A549 (cell line): ENCODE measurements around the gene LCP1. TPM values are rescaled to one million over a fixed set of nuclear protein-coding genes. Genes with fewer than 3 reads are reported as not detected.

Experiments used
- ATAC-seq, 2 experiments: fragments of 200-7000 bp in 1 of 2; fragments of >200 bp in 1 of 2; cut with Nextera tagmentation in 1 of 2; cut with Tn5 transposase in 1 of 2; 3 replicates each; pipeline versions ENCODE4 v1.8.0 to v1.9.1; 2018 to 2020; ENCODE audit warnings: mild to moderate bottlenecking in 1 of 2, moderate library complexity in 1 of 2
- CTCF ChIA-PET: fragments of 300-600 bp; sonication (Branson Sonifier 250); formaldehyde crosslinking; extraction: SDS; loops from one replicate; lab custom pipeline; 2021; ENCODE audit warnings: antibody characterized with exemption, inconsistent platforms; lab: Yijun Ruan, JAX
- POLR2A ChIA-PET: fragments of 350-600 bp; formaldehyde crosslinking; extraction: SDS; loops from one replicate; lab custom pipeline; 2021; ENCODE audit warnings: antibody characterized with exemption, inconsistent platforms; lab: Yijun Ruan, JAX
- DNase-seq, 2 experiments: peaks; one replicate each; pipeline versions ENCODE4 v3.0.0 to v3.0.0-alpha.2; 2011 to 2016; ENCODE audit warnings: low read depth in 1 of 2, low spot score in 1 of 2
- FAIRE-seq: peaks from 2 replicates; lab custom pipeline; 2011; peaks lifted over from hg19 to GRCh38; lab: Jason Lieb, UNC
- H3K27ac ChIP-seq, 2 experiments: fragments of >200 bp; sonication (Bioruptor Twin); formaldehyde crosslinking; 3 replicates each; pipeline ENCODE4 v1.5.1; 2016 to 2017
- H3K4me1 ChIP-seq: fragments of >200 bp; sonication (Bioruptor Twin); formaldehyde crosslinking; 3 replicates; pipeline ENCODE4 v1.6.1; 2016
- H3K4me2 ChIP-seq: fragments of >200 bp; sonication (Bioruptor Twin); formaldehyde crosslinking; 3 replicates; pipeline ENCODE4 v1.6.1; 2016
- H3K4me3 ChIP-seq: fragments of >200 bp; sonication (Bioruptor Twin); formaldehyde crosslinking; 3 replicates; pipeline ENCODE4 v1.5.1; 2016
- H3K9me3 ChIP-seq: fragments of >200 bp; sonication (Bioruptor Twin); formaldehyde crosslinking; 3 replicates; pipeline ENCODE4 v1.6.1; 2016
- BHLHE40 ChIP-seq: IDR thresholded peaks from 2 replicates; pipeline ENCODE4 v1.6.1; 2012; ENCODE audit warnings: low read depth, low read length, inconsistent platforms
- CEBPB ChIP-seq, 2 experiments: fragments of >200 bp in 1 of 2; sonication (Bioruptor Twin) in 1 of 2; formaldehyde crosslinking in 1 of 2; IDR thresholded peaks; 2 replicates each; pipeline ENCODE4 v1.6.1; 2012 to 2016
- CHD2 ChIP-seq: fragments of 150-350 bp; IDR thresholded peaks from 2 replicates; pipeline ENCODE4 v1.6.1; 2014; ENCODE audit warnings: low read length; ENCODE audit not compliant: partially characterized antibody
- EHF ChIP-seq: fragments of 250-450 bp; sonication (Bioruptor Pico); IDR thresholded peaks from 2 replicates; pipeline ENCODE4 v1.5.0; 2020; ENCODE audit warnings: mild to moderate bottlenecking
- EHMT2 ChIP-seq: fragments of 200-600 bp; sonication (generic); IDR thresholded peaks from 2 replicates; pipeline ENCODE4 v1.6.1; 2016; ENCODE audit warnings: antibody characterized with exemption, low read depth, mild to moderate bottlenecking, moderate library complexity
- FOSL2 ChIP-seq, 2 experiments: fragments of 450-650 bp in 1 of 2; fragments of >200 bp in 1 of 2; sonication (Bioruptor Twin) in 1 of 2; formaldehyde crosslinking; IDR thresholded peaks; 2 replicates each; pipeline versions ENCODE4 v1.5.0 to v1.6.1; 2016 to 2020; ENCODE audit warnings: mild to moderate bottlenecking in 1 of 2, moderate library complexity in 1 of 2
- HOXA7 ChIP-seq: fragments of 250-450 bp; sonication (Bioruptor Pico); IDR thresholded peaks from 2 replicates; pipeline ENCODE4 v1.5.0; 2020; ENCODE audit warnings: mild to moderate bottlenecking, moderate library complexity
- HOXB5 ChIP-seq: fragments of 250-450 bp; sonication (Bioruptor Pico); IDR thresholded peaks from 2 replicates; pipeline ENCODE4 v1.5.0; 2020; ENCODE audit warnings: mild to moderate bottlenecking, moderate library complexity
- KDM5A ChIP-seq: fragments of 200-600 bp; sonication (generic); IDR thresholded peaks from 2 replicates; pipeline ENCODE4 v1.6.1; 2016; ENCODE audit warnings: antibody characterized with exemption, mild to moderate bottlenecking
- MAFK ChIP-seq: fragments of 450-650 bp; IDR thresholded peaks from 2 replicates; pipeline ENCODE4 v1.6.1; 2014; ENCODE audit not compliant: partially characterized antibody
- MAZ ChIP-seq: fragments of 150-350 bp; IDR thresholded peaks from 2 replicates; pipeline ENCODE4 v1.6.1; 2014; ENCODE audit warnings: antibody characterized with exemption, low read depth, low read length, borderline replicate concordance
- NPAS2 ChIP-seq: fragments of 250-450 bp; sonication (Bioruptor Pico); IDR thresholded peaks from 2 replicates; pipeline ENCODE4 v1.8.0; 2022; ENCODE audit warnings: mild to moderate bottlenecking, moderate library complexity, borderline replicate concordance
- PHF8 ChIP-seq: fragments of 200-600 bp; sonication (generic); IDR thresholded peaks from 2 replicates; pipeline ENCODE4 v1.6.1; 2016; ENCODE audit warnings: low read depth, mild to moderate bottlenecking, antibody characterized with exemption, moderate library complexity, borderline replicate concordance
- POLR2A ChIP-seq: IDR thresholded peaks from 2 replicates; pipeline ENCODE4 v1.6.1; 2012; ENCODE audit warnings: mild to moderate bottlenecking, low read length
- POLR2AphosphoS2 ChIP-seq: conservative IDR thresholded peaks from 2 replicates; pipeline ENCODE4 v1.6.1; 2012; ENCODE audit warnings: low read length, improper control_type of control experiment, inconsistent platforms
- RARB ChIP-seq: fragments of 250-450 bp; sonication (Bioruptor Pico); IDR thresholded peaks from 2 replicates; pipeline ENCODE4 v1.8.0; 2021; ENCODE audit warnings: mild to moderate bottlenecking, moderate library complexity
- RCOR1 ChIP-seq: fragments of 150-350 bp; IDR thresholded peaks from 2 replicates; pipeline ENCODE4 v1.6.1; 2014; ENCODE audit warnings: antibody characterized with exemption, low read length, low read depth
- RFX5 ChIP-seq: fragments of 450-650 bp; IDR thresholded peaks from 2 replicates; pipeline ENCODE4 v1.7.1; 2014; ENCODE audit warnings: antibody characterized with exemption, mild to moderate bottlenecking, moderate library complexity
- RNF2 ChIP-seq: fragments of 200-600 bp; sonication (generic); IDR thresholded peaks from 2 replicates; pipeline ENCODE4 v1.6.1; 2016; ENCODE audit warnings: low read depth, mild to moderate bottlenecking, antibody characterized with exemption, moderate library complexity, borderline replicate concordance
- TP53 ChIP-seq: fragments of 250-450 bp; sonication (Bioruptor Pico); IDR thresholded peaks from 2 replicates; pipeline ENCODE4 v1.5.0; 2021; ENCODE audit warnings: mild to moderate bottlenecking, moderate library complexity
- ZC3H11A ChIP-seq: fragments of 450-650 bp; IDR thresholded peaks from 2 replicates; pipeline ENCODE4 v1.6.1; 2014; ENCODE audit warnings: antibody characterized with exemption, mild to moderate bottlenecking
- ZFP36 ChIP-seq: fragments of 450-650 bp; IDR thresholded peaks from 2 replicates; pipeline ENCODE4 v1.6.1; 2014; ENCODE audit warnings: borderline replicate concordance; ENCODE audit not compliant: partially characterized antibody
- ZNF302 ChIP-seq: fragments of 250-450 bp; sonication (Bioruptor Pico); IDR thresholded peaks from 2 replicates; pipeline ENCODE4 v1.9.0; 2021; ENCODE audit warnings: inconsistent platforms, mild to moderate bottlenecking, moderate library complexity
- WGBS: methylation state at CpG from one replicate; pipeline ENCODE4 v1.1.6; 2017; ENCODE audit errors: missing lambda C conversion rate; 5-methylcytosine and 5-hydroxymethylcytosine counted together
- polyA plus RNA-seq, 4 experiments: library from polyadenylated mRNA; depleted of rRNA in 3 of 4; stranded (reverse); fragments of >200 nt; fragmentation: RNase III in 1 of 4; extraction: RNeasy Plus Mini Kit Qiagen cat#74134 plus additional on column Dnase treatment in 1 of 4; gene quantifications; 2 replicates in 3 of 4; 3 replicates in 1 of 4; pipeline ENCODE4 v1.2.3, GENCODE V29; 2011 to 2017
- TF ChIP-seq, protein P1 (sequence below): fragments of >200 bp; sonication (Bioruptor Twin); formaldehyde crosslinking; IDR thresholded peaks from 2 replicates; pipeline ENCODE4 v1.6.1; 2016
- TF ChIP-seq, protein P2 (sequence below): fragments of 250-450 bp; sonication (Bioruptor Pico); IDR thresholded peaks from 2 replicates; pipeline ENCODE4 v1.5.0; 2020; ENCODE audit warnings: low read depth, mild to moderate bottlenecking, moderate library complexity
- TF ChIP-seq, protein P3 (sequence below): fragments of 250-450 bp; sonication (Bioruptor Pico); IDR thresholded peaks from 2 replicates; pipeline ENCODE4 v1.5.0; 2021; ENCODE audit warnings: mild to moderate bottlenecking, moderate library complexity, borderline replicate concordance
- TF ChIP-seq, protein P4 (sequence below): fragments of 450-650 bp; IDR thresholded peaks from 2 replicates; pipeline ENCODE4 v1.6.1; 2014; ENCODE audit warnings: antibody characterized with exemption
- TF ChIP-seq, protein P5 (sequence below): fragments of 200-600 bp; sonication (generic); IDR thresholded peaks from 2 replicates; pipeline ENCODE4 v1.6.1; 2016; ENCODE audit warnings: antibody characterized with exemption, mild to moderate bottlenecking, moderate library complexity

The LCP1 gene
- polyA plus RNA-seq, 2 of the 4 experiments (the other 2 are of a cell fraction) = 0.09 to 0.19 TPM

DNA sequence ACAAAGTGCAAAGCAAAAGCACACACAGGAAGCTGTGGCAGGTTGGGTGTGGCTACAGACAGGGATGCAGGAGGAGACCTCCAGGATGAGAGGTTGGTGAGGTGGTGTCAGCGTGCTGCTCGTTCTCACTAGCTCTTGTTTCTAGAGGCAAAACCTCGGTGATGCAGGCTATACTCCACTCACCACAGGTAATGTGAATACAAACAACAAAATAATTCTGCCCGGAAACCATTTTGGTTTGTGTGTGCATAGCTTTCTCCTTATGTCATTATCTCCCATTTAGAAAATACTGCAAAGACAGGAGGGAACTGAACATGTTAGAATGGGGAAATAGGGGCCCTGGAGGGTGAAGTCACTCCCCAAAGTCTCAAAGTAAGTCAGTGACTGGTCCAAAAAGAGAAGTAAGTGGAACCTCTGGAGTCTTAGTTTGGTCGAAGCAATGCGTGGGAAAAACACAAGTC is 9.4 kb downstream of the LCP1 start:
- H3K9me3 ChIP-seq = no peaks in the 10 kb centered on the region
- H3K27ac ChIP-seq = no peak overlapping the region
- no peak for ATAC-seq
- H3K4me2 ChIP-seq = no peak overlapping the region
- FAIRE-seq = no peak
- ChIA-PET POLR2A (no interaction called here), CTCF (interaction anchor here (1.5 to 2.6 kb wide), 2 partner anchors 12 to 365 kb away, joined by 4 to 10 read pairs; no protein-coding TSS in a partner anchor)
- 49% methylated on average over 6 of the region's 6 CpGs for WGBS
- no peaks in the 10 kb centered on the region for H3K4me1 ChIP-seq
- H3K4me3 ChIP-seq = no peak overlapping the region
- TF ChIP-seq PHF8 = no peak
- TF ChIP-seq, protein P1, sequence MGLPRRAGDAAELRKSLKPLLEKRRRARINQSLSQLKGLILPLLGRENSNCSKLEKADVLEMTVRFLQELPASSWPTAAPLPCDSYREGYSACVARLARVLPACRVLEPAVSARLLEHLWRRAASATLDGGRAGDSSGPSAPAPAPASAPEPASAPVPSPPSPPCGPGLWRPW = no peak
- no peak for TF ChIP-seq MAZ
- TF ChIP-seq CEBPB (IDR thresholded peaks at IDR 0.05) = no peak
- no peak for TF ChIP-seq ZNF302 (CRISPR knock-in tag)
- no peak for TF ChIP-seq HOXB5 (CRISPR knock-in tag)
- TF ChIP-seq RCOR1 = no peak
- TF ChIP-seq TP53 = no peak
- no peak for TF ChIP-seq POLR2A
- TF ChIP-seq RNF2 = no peak
- TF ChIP-seq NPAS2 (CRISPR knock-in tag) = no peak
- TF ChIP-seq RARB = no peak
- no peak for TF ChIP-seq CHD2
- TF ChIP-seq FOSL2 (IDR thresholded peaks at IDR 0.05) = no peak
- no peak for TF ChIP-seq FOSL2 (CRISPR knock-in tag; IDR thresholded peaks at IDR 0.05)
- no peak for TF ChIP-seq EHMT2
- TF ChIP-seq HOXA7 = no peak
- no peak for TF ChIP-seq MAFK
- TF ChIP-seq, all 56 proteins: peak for 0
- no peak for DNase-seq

DNA sequence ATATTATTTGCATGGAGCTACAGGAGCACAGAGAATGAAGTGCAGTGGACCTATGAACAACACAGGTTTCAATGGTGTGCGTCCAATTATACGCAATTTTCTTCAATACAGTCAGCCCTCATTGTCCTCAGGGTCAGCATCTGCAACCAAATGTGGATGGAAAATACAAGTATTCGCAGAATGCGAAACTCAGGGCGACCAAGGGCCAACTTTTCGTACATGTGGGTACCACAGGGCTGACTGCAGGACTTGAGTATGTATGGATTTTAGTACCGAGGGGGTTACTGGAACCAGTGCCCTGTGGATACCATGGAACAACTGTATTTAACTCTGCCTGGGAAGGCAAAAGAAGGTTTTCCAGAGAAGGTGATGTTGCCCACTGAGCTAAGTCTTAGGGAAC is 10.2 kb downstream of the LCP1 start:
- H3K4me1 ChIP-seq = no peaks in the 10 kb centered on the region
- FAIRE-seq = no peak
- no peak for TF ChIP-seq ZFP36
- no peak for TF ChIP-seq PHF8
- TF ChIP-seq EHF = no peak
- TF ChIP-seq, protein P2, sequence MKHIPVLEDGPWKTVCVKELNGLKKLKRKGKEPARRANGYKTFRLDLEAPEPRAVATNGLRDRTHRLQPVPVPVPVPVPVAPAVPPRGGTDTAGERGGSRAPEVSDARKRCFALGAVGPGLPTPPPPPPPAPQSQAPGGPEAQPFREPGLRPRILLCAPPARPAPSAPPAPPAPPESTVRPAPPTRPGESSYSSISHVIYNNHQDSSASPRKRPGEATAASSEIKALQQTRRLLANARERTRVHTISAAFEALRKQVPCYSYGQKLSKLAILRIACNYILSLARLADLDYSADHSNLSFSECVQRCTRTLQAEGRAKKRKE (CRISPR knock-in tag) = no peak
- TF ChIP-seq, protein P3, sequence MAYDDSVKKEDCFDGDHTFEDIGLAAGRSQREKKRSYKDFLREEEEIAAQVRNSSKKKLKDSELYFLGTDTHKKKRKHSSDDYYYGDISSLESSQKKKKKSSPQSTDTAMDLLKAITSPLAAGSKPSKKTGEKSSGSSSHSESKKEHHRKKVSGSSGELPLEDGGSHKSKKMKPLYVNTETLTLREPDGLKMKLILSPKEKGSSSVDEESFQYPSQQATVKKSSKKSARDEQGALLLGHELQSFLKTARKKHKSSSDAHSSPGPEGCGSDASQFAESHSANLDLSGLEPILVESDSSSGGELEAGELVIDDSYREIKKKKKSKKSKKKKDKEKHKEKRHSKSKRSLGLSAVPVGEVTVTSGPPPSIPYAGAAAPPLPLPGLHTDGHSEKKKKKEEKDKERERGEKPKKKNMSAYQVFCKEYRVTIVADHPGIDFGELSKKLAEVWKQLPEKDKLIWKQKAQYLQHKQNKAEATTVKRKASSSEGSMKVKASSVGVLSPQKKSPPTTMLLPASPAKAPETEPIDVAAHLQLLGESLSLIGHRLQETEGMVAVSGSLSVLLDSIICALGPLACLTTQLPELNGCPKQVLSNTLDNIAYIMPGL (CRISPR knock-in tag) = no peak
- TF ChIP-seq EHMT2 = no peak
- no peak for TF ChIP-seq KDM5A
- TF ChIP-seq MAFK = no peak
- no peak for TF ChIP-seq RFX5
- TF ChIP-seq, protein P4, sequence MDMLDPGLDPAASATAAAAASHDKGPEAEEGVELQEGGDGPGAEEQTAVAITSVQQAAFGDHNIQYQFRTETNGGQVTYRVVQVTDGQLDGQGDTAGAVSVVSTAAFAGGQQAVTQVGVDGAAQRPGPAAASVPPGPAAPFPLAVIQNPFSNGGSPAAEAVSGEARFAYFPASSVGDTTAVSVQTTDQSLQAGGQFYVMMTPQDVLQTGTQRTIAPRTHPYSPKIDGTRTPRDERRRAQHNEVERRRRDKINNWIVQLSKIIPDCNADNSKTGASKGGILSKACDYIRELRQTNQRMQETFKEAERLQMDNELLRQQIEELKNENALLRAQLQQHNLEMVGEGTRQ = no peak
- TF ChIP-seq POLR2AphosphoS2 = no peak
- TF ChIP-seq, protein P5, sequence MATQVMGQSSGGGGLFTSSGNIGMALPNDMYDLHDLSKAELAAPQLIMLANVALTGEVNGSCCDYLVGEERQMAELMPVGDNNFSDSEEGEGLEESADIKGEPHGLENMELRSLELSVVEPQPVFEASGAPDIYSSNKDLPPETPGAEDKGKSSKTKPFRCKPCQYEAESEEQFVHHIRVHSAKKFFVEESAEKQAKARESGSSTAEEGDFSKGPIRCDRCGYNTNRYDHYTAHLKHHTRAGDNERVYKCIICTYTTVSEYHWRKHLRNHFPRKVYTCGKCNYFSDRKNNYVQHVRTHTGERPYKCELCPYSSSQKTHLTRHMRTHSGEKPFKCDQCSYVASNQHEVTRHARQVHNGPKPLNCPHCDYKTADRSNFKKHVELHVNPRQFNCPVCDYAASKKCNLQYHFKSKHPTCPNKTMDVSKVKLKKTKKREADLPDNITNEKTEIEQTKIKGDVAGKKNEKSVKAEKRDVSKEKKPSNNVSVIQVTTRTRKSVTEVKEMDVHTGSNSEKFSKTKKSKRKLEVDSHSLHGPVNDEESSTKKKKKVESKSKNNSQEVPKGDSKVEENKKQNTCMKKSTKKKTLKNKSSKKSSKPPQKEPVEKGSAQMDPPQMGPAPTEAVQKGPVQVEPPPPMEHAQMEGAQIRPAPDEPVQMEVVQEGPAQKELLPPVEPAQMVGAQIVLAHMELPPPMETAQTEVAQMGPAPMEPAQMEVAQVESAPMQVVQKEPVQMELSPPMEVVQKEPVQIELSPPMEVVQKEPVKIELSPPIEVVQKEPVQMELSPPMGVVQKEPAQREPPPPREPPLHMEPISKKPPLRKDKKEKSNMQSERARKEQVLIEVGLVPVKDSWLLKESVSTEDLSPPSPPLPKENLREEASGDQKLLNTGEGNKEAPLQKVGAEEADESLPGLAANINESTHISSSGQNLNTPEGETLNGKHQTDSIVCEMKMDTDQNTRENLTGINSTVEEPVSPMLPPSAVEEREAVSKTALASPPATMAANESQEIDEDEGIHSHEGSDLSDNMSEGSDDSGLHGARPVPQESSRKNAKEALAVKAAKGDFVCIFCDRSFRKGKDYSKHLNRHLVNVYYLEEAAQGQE = no peak
- no peak for TF ChIP-seq ZC3H11A
- TF ChIP-seq BHLHE40 = no peak
- TF ChIP-seq, all 56 proteins: peak for 0
- Histone ChIP-seq H3K27ac (no peak overlapping the region), H3K4me3 (no peak overlapping the region), H3K9me3 (no peaks in the 10 kb centered on the region), H3K4me2 (no peak overlapping the region)
- 87% methylated on average over 7 of the region's 7 CpGs for WGBS
- POLR2A ChIA-PET = no interaction called here
- CTCF ChIA-PET = interaction anchor here (1.5 to 2.6 kb wide), 2 partner anchors 11 to 364 kb away, joined by 4 to 10 read pairs; no protein-coding TSS in a partner anchor
- DNase-seq (no peak), ATAC-seq (no peak)
